Astrocyte (in vitro differentiated cells and primary cell): ENCODE measurements around the gene GPR137. TPM values are rescaled to one million over a fixed set of nuclear protein-coding genes. Genes with fewer than 3 reads are reported as not detected.
A peak's percentile ranks its signal among the peaks of the same experiment; 100 is the strongest.

Experiments
- DNase-seq: peaks from one replicate; pipeline ENCODE4 v3.0.0-alpha.2; 2010; ENCODE audit warnings: low read depth
- FAIRE-seq: peaks from 2 replicates; lab custom pipeline; 2011; peaks lifted over from hg19 to GRCh38; lab: Jason Lieb, UNC
- H2AFZ ChIP-seq: 2 replicates; pipeline ENCODE4 v1.6.0; 2012; ENCODE audit warnings: low read depth, low read length, inconsistent platforms
- H3K27ac ChIP-seq: 2 replicates; pipeline ENCODE4 v1.5.1; 2011; ENCODE audit warnings: low read depth, low read length, inconsistent platforms
- H3K27me3 ChIP-seq: 2 replicates; pipeline ENCODE4 v1.6.0; 2011; ENCODE audit warnings: low read length, inconsistent platforms; ENCODE audit not compliant: insufficient read depth
- H3K36me3 ChIP-seq: 2 replicates; pipeline ENCODE4 v1.5.1; 2011; ENCODE audit warnings: low read length, inconsistent platforms; ENCODE audit not compliant: insufficient read depth
- H3K4me1 ChIP-seq: 2 replicates; pipeline ENCODE4 v1.5.1; 2011; ENCODE audit warnings: low read length, inconsistent platforms; ENCODE audit not compliant: insufficient read depth
- H3K4me2 ChIP-seq: 2 replicates; pipeline ENCODE4 v1.6.0; 2012; ENCODE audit warnings: low read length, inconsistent platforms
- H3K4me3 ChIP-seq: 2 replicates; pipeline ENCODE4 v1.5.1; 2011; ENCODE audit warnings: low read depth, mild to moderate bottlenecking, low read length, inconsistent platforms; ENCODE audit not compliant: insufficient read depth
- H3K79me2 ChIP-seq: 2 replicates; pipeline ENCODE4 v1.6.0; 2012; ENCODE audit warnings: mild to moderate bottlenecking, low read length, inconsistent platforms; ENCODE audit not compliant: insufficient read depth
- H3K9ac ChIP-seq: 2 replicates; pipeline ENCODE4 v1.6.0; 2012; ENCODE audit warnings: mild to moderate bottlenecking, low read length, inconsistent platforms
- H3K9me3 ChIP-seq: 2 replicates; pipeline ENCODE4 v1.5.1; 2012; ENCODE audit warnings: low read depth, mild to moderate bottlenecking, low read length, inconsistent platforms; ENCODE audit not compliant: insufficient read depth
- H4K20me1 ChIP-seq: 2 replicates; pipeline ENCODE4 v1.6.0; 2012; ENCODE audit warnings: low read length, inconsistent platforms; ENCODE audit not compliant: insufficient read depth
- H3K27ac Mint-ChIP-seq: one replicate; pipeline ENCODE4 v1.8.0; 2021; ENCODE audit warnings: mild to moderate bottlenecking, mixed read lengths; ENCODE audit not compliant: unreplicated experiment
- H3K27me3 Mint-ChIP-seq: one replicate; pipeline ENCODE4 v1.8.0; 2021; ENCODE audit warnings: low read depth, mixed read lengths; ENCODE audit not compliant: unreplicated experiment
- H3K36me3 Mint-ChIP-seq: one replicate; pipeline ENCODE4 v1.8.0; 2021; ENCODE audit warnings: low read depth, mixed read lengths; ENCODE audit not compliant: unreplicated experiment
- H3K4me1 Mint-ChIP-seq: one replicate; pipeline ENCODE4 v1.8.0; 2021; ENCODE audit warnings: low read depth, mixed read lengths; ENCODE audit not compliant: unreplicated experiment
- H3K4me3 Mint-ChIP-seq: one replicate; pipeline ENCODE4 v1.8.0; 2021; ENCODE audit warnings: mild to moderate bottlenecking, moderate library complexity, mixed read lengths; ENCODE audit not compliant: unreplicated experiment
- H3K9me3 Mint-ChIP-seq: one replicate; pipeline ENCODE4 v1.8.0; 2021; ENCODE audit warnings: mild to moderate bottlenecking, mixed read lengths; ENCODE audit not compliant: unreplicated experiment
- EZH2 ChIP-seq: IDR thresholded peaks from 2 replicates; pipeline ENCODE4 v1.6.1; 2012; ENCODE audit warnings: mild to moderate bottlenecking, low read length, inconsistent platforms; ENCODE audit not compliant: insufficient read depth
- total RNA-seq: library from RNA; stranded (reverse); gene quantifications from 2 replicates; pipeline ENCODE4 v1.2.1, GENCODE V29; 2021
- TF ChIP-seq, protein P1 (sequence below): IDR thresholded peaks from 2 replicates; pipeline ENCODE4 v1.5.1; 2011; ENCODE audit warnings: low read depth, mild to moderate bottlenecking, inconsistent platforms, low read length, moderate library complexity; ENCODE audit not compliant: insufficient read depth

The GPR137 gene
- total RNA-seq, 1 donor from 2014 or later: 46.8 TPM

DNA sequence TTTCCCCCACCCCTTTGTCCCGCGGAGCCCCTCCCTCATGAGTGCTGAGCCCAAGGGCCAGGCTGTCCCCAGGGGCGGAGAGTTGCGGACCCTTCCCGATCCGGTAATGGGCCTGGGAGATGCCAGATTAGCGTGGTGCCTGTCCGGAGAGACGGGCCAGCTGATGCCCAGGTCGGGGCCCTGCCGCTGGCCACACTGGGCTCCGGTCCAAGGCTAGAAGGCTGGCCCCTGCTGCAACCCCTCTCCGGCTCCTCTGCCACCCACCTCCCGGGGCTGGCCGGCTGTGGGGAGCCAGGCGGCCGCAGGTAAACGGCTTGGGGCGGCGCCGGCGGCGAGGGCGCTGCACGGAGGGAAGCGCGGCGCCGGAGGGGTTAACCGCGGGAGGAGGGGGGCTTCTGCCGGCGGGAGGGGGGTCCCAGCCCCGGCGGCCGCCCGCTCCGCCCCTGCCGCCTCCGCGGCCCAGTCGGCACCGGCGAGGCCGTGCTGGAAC is 5.7 kb downstream of the GPR137 start, which contains the start of gene KCNK4:
KCNK4 (plus strand) TSS at position 41 of the 490 bp plus-strand sequence. CDS start 1,717 bp downstream, outside the sequence.
- H3K4me1 Mint-ChIP-seq: peaks cover 14% of the 10 kb centered on the region
- H3K4me3 Mint-ChIP-seq: peak within 1 kb of the TSS; percentile 72
- Histone ChIP-seq H3K9ac (no peak within 1 kb of the TSS), H3K4me3 (peak within 1 kb of the TSS; percentile 17), H4K20me1 (peaks cover 31% of the 10 kb centered on the region), H3K27me3 (peaks cover 50% of the 10 kb centered on the region), H3K27ac (no peak within 1 kb of the TSS), H3K4me1 (peaks cover 3% of the 10 kb centered on the region), H3K9me3 (no peaks in the 10 kb centered on the region), H3K36me3 (no peaks in the 10 kb centered on the region), H3K79me2 (no peaks in the 10 kb centered on the region), H3K4me2 (peak within 1 kb of the TSS; percentile 72), H2AFZ (no peak within 1 kb of the TSS)
- H3K27me3 Mint-ChIP-seq: peaks cover 40% of the 10 kb centered on the region
- H3K36me3 Mint-ChIP-seq: peaks cover 4% of the 10 kb centered on the region
- no peak within 1 kb of the TSS for H3K27ac Mint-ChIP-seq
- H3K9me3 Mint-ChIP-seq: no peaks in the 10 kb centered on the region
- TF ChIP-seq EZH2: peak; percentile 27
- TF ChIP-seq, protein P1, sequence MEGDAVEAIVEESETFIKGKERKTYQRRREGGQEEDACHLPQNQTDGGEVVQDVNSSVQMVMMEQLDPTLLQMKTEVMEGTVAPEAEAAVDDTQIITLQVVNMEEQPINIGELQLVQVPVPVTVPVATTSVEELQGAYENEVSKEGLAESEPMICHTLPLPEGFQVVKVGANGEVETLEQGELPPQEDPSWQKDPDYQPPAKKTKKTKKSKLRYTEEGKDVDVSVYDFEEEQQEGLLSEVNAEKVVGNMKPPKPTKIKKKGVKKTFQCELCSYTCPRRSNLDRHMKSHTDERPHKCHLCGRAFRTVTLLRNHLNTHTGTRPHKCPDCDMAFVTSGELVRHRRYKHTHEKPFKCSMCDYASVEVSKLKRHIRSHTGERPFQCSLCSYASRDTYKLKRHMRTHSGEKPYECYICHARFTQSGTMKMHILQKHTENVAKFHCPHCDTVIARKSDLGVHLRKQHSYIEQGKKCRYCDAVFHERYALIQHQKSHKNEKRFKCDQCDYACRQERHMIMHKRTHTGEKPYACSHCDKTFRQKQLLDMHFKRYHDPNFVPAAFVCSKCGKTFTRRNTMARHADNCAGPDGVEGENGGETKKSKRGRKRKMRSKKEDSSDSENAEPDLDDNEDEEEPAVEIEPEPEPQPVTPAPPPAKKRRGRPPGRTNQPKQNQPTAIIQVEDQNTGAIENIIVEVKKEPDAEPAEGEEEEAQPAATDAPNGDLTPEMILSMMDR: no peak
- DNase-seq (no peak), FAIRE-seq (no peak)

DNA sequence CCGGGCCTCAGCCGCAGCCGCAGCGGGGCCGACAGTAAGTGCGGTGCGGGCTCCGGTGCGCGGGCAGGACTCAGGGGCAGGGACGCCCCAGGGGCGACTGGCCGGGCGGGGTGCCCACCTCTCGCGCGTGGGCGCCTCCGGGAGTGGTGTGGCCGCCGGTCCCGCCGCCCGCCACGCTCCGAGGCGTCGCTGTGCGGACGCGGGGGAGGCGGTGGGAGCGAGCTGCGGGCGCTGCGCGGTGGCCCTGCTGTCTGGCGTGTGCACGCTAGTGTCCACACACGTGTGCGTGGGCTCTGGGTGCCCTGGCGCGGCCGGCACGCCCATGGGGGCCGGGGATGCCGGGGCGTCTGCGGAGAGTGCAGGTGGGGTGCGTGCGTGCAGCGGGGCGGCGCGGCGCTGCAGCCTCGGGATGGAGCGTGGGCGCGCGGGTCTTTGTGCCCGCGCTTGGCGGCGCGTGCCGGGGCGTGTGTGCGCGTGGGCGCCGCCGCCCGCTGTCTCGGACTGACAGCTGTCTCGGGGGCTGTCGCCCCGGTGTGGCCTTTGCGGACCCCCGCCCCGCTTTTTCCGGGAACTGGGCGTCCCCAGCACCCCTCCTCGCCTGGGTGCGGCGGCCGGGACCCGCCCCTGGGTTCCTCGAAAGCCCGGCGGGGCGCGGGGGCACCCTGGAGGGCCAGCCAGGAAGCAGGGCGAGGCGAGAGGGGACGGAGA is 6.3 kb downstream of the GPR137 start:
- H4K20me1 ChIP-seq: peaks cover 31% of the 10 kb centered on the region
- no peak overlapping the region for H3K27ac ChIP-seq
- no peaks in the 10 kb centered on the region for H3K79me2 ChIP-seq
- TF ChIP-seq, protein P1: no peak
- TF ChIP-seq EZH2: peak; percentile 97
- Mint-ChIP-seq H3K27me3 (peaks cover 46% of the 10 kb centered on the region), H3K4me3 (no peak overlapping the region), H3K27ac (no peak overlapping the region), H3K4me1 (peaks cover 10% of the 10 kb centered on the region), H3K9me3 (no peaks in the 10 kb centered on the region), H3K36me3 (peaks cover 4% of the 10 kb centered on the region)
- H3K4me2 ChIP-seq: peak overlapping the region; percentile 72
- FAIRE-seq (no peak), DNase-seq (no peak)
- H3K4me1 ChIP-seq: peaks cover 3% of the 10 kb centered on the region
- no peak overlapping the region for H3K9ac ChIP-seq
- H3K9me3 ChIP-seq: no peaks in the 10 kb centered on the region
- H3K36me3 ChIP-seq: no peaks in the 10 kb centered on the region
- H3K27me3 ChIP-seq: peaks cover 56% of the 10 kb centered on the region
- no peak overlapping the region for H2AFZ ChIP-seq
- peak overlapping the region; percentile 17 for H3K4me3 ChIP-seq
